A549 treated with Mapracorat at 1 μM for 4 hours (cell line): ENCODE measurements around the gene ANKRD16. TPM values are rescaled to one million over a fixed set of nuclear protein-coding genes. Genes with fewer than 3 reads are reported as not detected.

Experiments used
- total RNA-seq: library from RNA; stranded (reverse); fragments of 200-300 nt; extraction: Qiagen RNA extraction; gene quantifications from 5 replicates; pipeline ENCODE4 v1.2.3, GENCODE V29; 2022

Gene ANKRD16
- 9.2 to 11.8 TPM (median 11.1 TPM) in 5 replicates for total RNA-seq

GRCh38 chr10:5889624-5890451 is at the start of gene ANKRD16, which contains the start of gene FBH1:
Gene ANKRD16, minus strand, starts transcription at chr10:5889893. Its CDS starts 539 bp downstream, at chr10:5889354.
Gene FBH1, plus strand, starts transcription at chr10:5890243. Its CDS starts 103 bp downstream, at chr10:5890346.

GRCh38 chr10:5813341-5814109 is 76.2 kb downstream of the ANKRD16 start, which contains the start of gene GDI2:
Gene GDI2, minus strand, starts transcription at chr10:5813434. Its CDS starts 176 bp downstream, at chr10:5813258.

Other genes starting within 250 kb of the ANKRD16 start
- 19.3 to 25.7 TPM (median 23.5 TPM) in 5 replicates for gene ASB13, start 223.3 kb downstream of the ANKRD16 start, total RNA-seq
- 24.8 to 38.5 TPM (median 32.5 TPM) in 5 replicates for gene TASOR2, start 205.1 kb downstream of the ANKRD16 start, total RNA-seq
- 200 to 275 TPM (median 207 TPM) in 5 replicates for gene GDI2, start 76.5 kb downstream of the ANKRD16 start, total RNA-seq
- gene FBH1, start 350 bp upstream of the ANKRD16 start, total RNA-seq = 37.1 to 40.9 TPM (median 40.3 TPM) in 5 replicates
- 2.4 to 3.7 TPM (median 2.7 TPM) in 5 replicates for gene IL15RA, start 87.7 kb upstream of the ANKRD16 start, total RNA-seq
- not detected in 5 replicates for gene IL2RA, start 172.5 kb upstream of the ANKRD16 start, total RNA-seq
- gene RBM17, start 199.1 kb upstream of the ANKRD16 start, total RNA-seq = 106 to 121 TPM (median 116 TPM) in 5 replicates